HEK293 (cell line): ENCODE data around the gene TCF12.

Experiments used
- CTCF ChIP-seq: fragments of 450-650 bp; formaldehyde crosslinking; IDR thresholded peaks from 2 replicates; pipeline ENCODE4 v1.5.1; 2016; ENCODE audit warnings: missing biosample characterization, missing genetic modification characterization
- MYNN ChIP-seq: fragments of 450-650 bp; formaldehyde crosslinking; IDR thresholded peaks from 2 replicates; pipeline ENCODE4 v1.5.1; 2016; ENCODE audit warnings: missing biosample characterization, missing genetic modification characterization, borderline replicate concordance
- PATZ1 ChIP-seq: fragments of 450-650 bp; formaldehyde crosslinking; IDR thresholded peaks from 2 replicates; pipeline ENCODE4 v1.5.1; 2016; ENCODE audit warnings: missing biosample characterization, missing genetic modification characterization
- ZBTB48 ChIP-seq: fragments of 450-650 bp; formaldehyde crosslinking; IDR thresholded peaks from 2 replicates; pipeline ENCODE4 v1.5.1; 2016; ENCODE audit warnings: missing biosample characterization, missing genetic modification characterization
- ZNF350 ChIP-seq: fragments of 450-650 bp; formaldehyde crosslinking; IDR thresholded peaks from 2 replicates; pipeline ENCODE4 v1.5.0; 2017; ENCODE audit warnings: missing biosample characterization, mild to moderate bottlenecking, missing genetic modification characterization
- ZNF501 ChIP-seq: fragments of 450-650 bp; formaldehyde crosslinking; IDR thresholded peaks from 2 replicates; pipeline ENCODE4 v1.5.1; 2016; ENCODE audit warnings: missing biosample characterization, missing genetic modification characterization

- TF ChIP-seq MYNN (tag by site-specific recombination) (no peak), ZNF350 (tag by site-specific recombination) (no peak), CTCF (tag by site-specific recombination) (no peak), PATZ1 (tag by site-specific recombination) (no peak), ZNF501 (tag by site-specific recombination) (no peak), ZBTB48 (tag by site-specific recombination) (no peak)
Measured at GRCh38 chr15:57086857-57087427, 168.5 kb downstream of the TCF12 start.
